HepG2 (cell line): ENCODE results near the gene TBC1D16. TPM values are rescaled to one million over a fixed set of nuclear protein-coding genes. Genes with fewer than 3 reads are reported as not detected.

Experiments used
- ATF2 ChIP-seq: sonication (generic); formaldehyde crosslinking; IDR thresholded peaks from 2 replicates; pipeline ENCODE4 v1.4.0; 2020; ENCODE audit warnings: missing genetic modification reagents
- BORCS8-MEF2B ChIP-seq: sonication (generic); formaldehyde crosslinking; IDR thresholded peaks from 2 replicates; pipeline ENCODE4 v1.8.0; 2022; ENCODE audit warnings: mild to moderate bottlenecking, missing genetic modification reagents
- FOXO1 ChIP-seq: sonication (generic); formaldehyde crosslinking; IDR thresholded peaks from 2 replicates; pipeline ENCODE4 v1.4.0; 2020; ENCODE audit warnings: missing genetic modification reagents
- IKZF1 ChIP-seq: fragments of 450-650 bp; IDR thresholded peaks from 2 replicates; pipeline ENCODE4 v1.7.1; 2016
- NFE2L1 ChIP-seq: sonication (generic); formaldehyde crosslinking; IDR thresholded peaks from 2 replicates; pipeline ENCODE4 v1.4.0; 2020; ENCODE audit warnings: missing genetic modification reagents, mild to moderate bottlenecking, borderline replicate concordance
- NFIC ChIP-seq: IDR thresholded peaks from 2 replicates; pipeline ENCODE4 v1.6.1; 2012; ENCODE audit warnings: mild to moderate bottlenecking, low read length, inconsistent platforms
- RBM22 ChIP-seq: fragments of 200-400 bp; formaldehyde crosslinking; optimal IDR thresholded peaks from 2 replicates; pipeline ENCODE3; 2017; ENCODE audit warnings: mild to moderate bottlenecking, low read length, moderate library complexity
- SAP130 ChIP-seq: IDR thresholded peaks from 2 replicates; pipeline ENCODE4 v1.6.1; 2016; ENCODE audit warnings: low read depth
- ZBTB10 ChIP-seq: sonication (generic); formaldehyde crosslinking; IDR thresholded peaks from 2 replicates; pipeline ENCODE4 v1.4.0; 2020; ENCODE audit warnings: missing genetic modification reagents, borderline replicate concordance
- ZFAT ChIP-seq: sonication (generic); formaldehyde crosslinking; conservative IDR thresholded peaks from 2 replicates; pipeline ENCODE4 v1.8.1; 2023; ENCODE audit warnings: missing genetic modification reagents, inconsistent platforms
- ZMAT3 ChIP-seq: sonication (generic); formaldehyde crosslinking; conservative IDR thresholded peaks from 2 replicates; pipeline ENCODE4 v1.7.0; 2021; ENCODE audit warnings: missing genetic modification reagents
- ZNF24 ChIP-seq: fragments of 450-650 bp; IDR thresholded peaks from 2 replicates; pipeline ENCODE4 v1.6.1; 2017; ENCODE audit warnings: antibody characterized with exemption, mild to moderate bottlenecking
- ZNF260 ChIP-seq: sonication (generic); formaldehyde crosslinking; IDR thresholded peaks from 2 replicates; pipeline ENCODE4 v1.4.0; 2020; ENCODE audit warnings: missing genetic modification reagents, low read depth, mild to moderate bottlenecking, borderline replicate concordance
- ZNF264 ChIP-seq: sonication (generic); formaldehyde crosslinking; IDR thresholded peaks from 2 replicates; pipeline ENCODE4 v1.4.0; 2020; ENCODE audit warnings: missing genetic modification reagents
- ZNF660 ChIP-seq: sonication (generic); formaldehyde crosslinking; IDR thresholded peaks from 2 replicates; pipeline ENCODE4 v1.5.1; 2020; ENCODE audit warnings: mild to moderate bottlenecking, low read depth, missing genetic modification reagents, borderline replicate concordance
- ZNF740 ChIP-seq: sonication (generic); formaldehyde crosslinking; IDR thresholded peaks from 2 replicates; pipeline ENCODE4 v1.4.0; 2020; ENCODE audit warnings: missing genetic modification reagents
- ZNF777 ChIP-seq: sonication (generic); formaldehyde crosslinking; IDR thresholded peaks from 2 replicates; pipeline ENCODE4 v1.4.0; 2020; ENCODE audit warnings: missing genetic modification reagents
- ZSCAN22 ChIP-seq: sonication (generic); formaldehyde crosslinking; IDR thresholded peaks from 2 replicates; pipeline ENCODE4 v1.4.0; 2020; ENCODE audit warnings: mild to moderate bottlenecking, missing genetic modification reagents
- polyA plus RNA-seq, 8 experiments: library from polyadenylated mRNA; depleted of rRNA in 3 of 8; stranded (reverse) in 7 of 8; unstranded in 1 of 8; fragments of >200 nt; fragmentation: Illumina TruSeq in 4 of 8; extraction: Trizol in 4 of 8; gene quantifications; 2 replicates each; pipeline versions ENCODE4 v1.2.1 to v1.2.3, GENCODE V29; 2011 to 2016; ENCODE audit warnings: low read depth in 4 of 8, missing spikeins in 1 of 8, mixed read lengths in 1 of 8; ENCODE audit not compliant: insufficient read depth in 1 of 8
- total RNA-seq, 5 experiments: library from RNA; depleted of rRNA; stranded (reverse); fragments of >200 nt; fragmentation: Illumina TruSeq; extraction: Trizol; gene quantifications; 2 replicates each; pipeline ENCODE4 v1.2.3, GENCODE V29; 2016; ENCODE audit warnings: low read depth in 1 of 5
- TF ChIP-seq, protein P1 (sequence below): sonication (generic); IDR thresholded peaks from 2 replicates; pipeline ENCODE4 v1.6.1; 2016; ENCODE audit warnings: low read depth, borderline replicate concordance
- TF ChIP-seq, protein P2 (sequence below): sonication (generic); formaldehyde crosslinking; conservative IDR thresholded peaks from 2 replicates; pipeline ENCODE4 v1.8.0; 2022; ENCODE audit warnings: missing genetic modification reagents
- TF ChIP-seq, protein P3 (sequence below): sonication (generic); formaldehyde crosslinking; IDR thresholded peaks from 2 replicates; pipeline ENCODE4 v1.4.0; 2020; ENCODE audit warnings: missing genetic modification reagents, borderline replicate concordance

TBC1D16 gene
- total and polyA plus RNA-seq, 2 of the 13 experiments (the other 11 are each of a cell fraction or from before 2014, with no cell fraction given), result 14.9 to 24.9 TPM

- TF ChIP-seq ZBTB10 (CRISPR knock-in tag), result peak; percentile 5; the same call in 1 of the 2 replicates
- TF ChIP-seq ZNF24, result no peak; the same call in 1 of the 2 replicates
- no peak for TF ChIP-seq IKZF1
- TF ChIP-seq ZNF260 (CRISPR knock-in tag), result no peak
- TF ChIP-seq, protein P1, sequence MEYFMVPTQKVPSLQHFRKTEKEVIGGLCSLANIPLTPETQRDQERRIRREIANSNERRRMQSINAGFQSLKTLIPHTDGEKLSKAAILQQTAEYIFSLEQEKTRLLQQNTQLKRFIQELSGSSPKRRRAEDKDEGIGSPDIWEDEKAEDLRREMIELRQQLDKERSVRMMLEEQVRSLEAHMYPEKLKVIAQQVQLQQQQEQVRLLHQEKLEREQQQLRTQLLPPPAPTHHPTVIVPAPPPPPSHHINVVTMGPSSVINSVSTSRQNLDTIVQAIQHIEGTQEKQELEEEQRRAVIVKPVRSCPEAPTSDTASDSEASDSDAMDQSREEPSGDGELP, result peak; percentile 35; the same call in 1 of the 2 replicates
- no peak for TF ChIP-seq NFIC
- no peak; the same call in 1 of the 2 replicates for TF ChIP-seq ZNF777 (CRISPR knock-in tag)
- TF ChIP-seq ZMAT3 (CRISPR knock-in tag), result peak; percentile 82
- TF ChIP-seq FOXO1 (CRISPR knock-in tag), result no peak; the same call in 1 of the 2 replicates
- TF ChIP-seq ZNF740 (CRISPR knock-in tag), result peak; percentile 87
- TF ChIP-seq ZNF264 (CRISPR knock-in tag), result 0 out of 2 replicates have a peak, but pooled peaks have one; percentile 1
- 0 out of 2 replicates have a peak, but pooled peaks have one; percentile 64 for TF ChIP-seq BORCS8-MEF2B (CRISPR knock-in tag)
- TF ChIP-seq ZNF660 (CRISPR knock-in tag), result no peak; the same call in 1 of the 2 replicates
- TF ChIP-seq RBM22, result peak; percentile 55
- no peak for TF ChIP-seq NFE2L1
- TF ChIP-seq, protein P2, sequence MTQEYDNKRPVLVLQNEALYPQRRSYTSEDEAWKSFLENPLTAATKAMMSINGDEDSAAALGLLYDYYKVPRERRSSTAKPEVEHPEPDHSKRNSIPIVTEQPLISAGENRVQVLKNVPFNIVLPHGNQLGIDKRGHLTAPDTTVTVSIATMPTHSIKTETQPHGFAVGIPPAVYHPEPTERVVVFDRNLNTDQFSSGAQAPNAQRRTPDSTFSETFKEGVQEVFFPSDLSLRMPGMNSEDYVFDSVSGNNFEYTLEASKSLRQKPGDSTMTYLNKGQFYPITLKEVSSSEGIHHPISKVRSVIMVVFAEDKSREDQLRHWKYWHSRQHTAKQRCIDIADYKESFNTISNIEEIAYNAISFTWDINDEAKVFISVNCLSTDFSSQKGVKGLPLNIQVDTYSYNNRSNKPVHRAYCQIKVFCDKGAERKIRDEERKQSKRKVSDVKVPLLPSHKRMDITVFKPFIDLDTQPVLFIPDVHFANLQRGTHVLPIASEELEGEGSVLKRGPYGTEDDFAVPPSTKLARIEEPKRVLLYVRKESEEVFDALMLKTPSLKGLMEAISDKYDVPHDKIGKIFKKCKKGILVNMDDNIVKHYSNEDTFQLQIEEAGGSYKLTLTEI, result no peak
- TF ChIP-seq SAP130 (CRISPR knock-in tag), result peak; percentile 79
- TF ChIP-seq, protein P3, sequence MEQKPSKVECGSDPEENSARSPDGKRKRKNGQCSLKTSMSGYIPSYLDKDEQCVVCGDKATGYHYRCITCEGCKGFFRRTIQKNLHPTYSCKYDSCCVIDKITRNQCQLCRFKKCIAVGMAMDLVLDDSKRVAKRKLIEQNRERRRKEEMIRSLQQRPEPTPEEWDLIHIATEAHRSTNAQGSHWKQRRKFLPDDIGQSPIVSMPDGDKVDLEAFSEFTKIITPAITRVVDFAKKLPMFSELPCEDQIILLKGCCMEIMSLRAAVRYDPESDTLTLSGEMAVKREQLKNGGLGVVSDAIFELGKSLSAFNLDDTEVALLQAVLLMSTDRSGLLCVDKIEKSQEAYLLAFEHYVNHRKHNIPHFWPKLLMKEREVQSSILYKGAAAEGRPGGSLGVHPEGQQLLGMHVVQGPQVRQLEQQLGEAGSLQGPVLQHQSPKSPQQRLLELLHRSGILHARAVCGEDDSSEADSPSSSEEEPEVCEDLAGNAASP (CRISPR knock-in tag), result peak; percentile 70; the same call in 1 of the 2 replicates
- TF ChIP-seq ATF2 (CRISPR knock-in tag), result peak; percentile 27; the same call in 1 of the 2 replicates
- TF ChIP-seq ZFAT (CRISPR knock-in tag), result no peak; the same call in 1 of the 2 replicates
- no peak for TF ChIP-seq ZSCAN22 (CRISPR knock-in tag)
Observed at GRCh38 chr17:79991924-79992648, 43.6 kb downstream of the TBC1D16 start (continued).
